ENCODE measurements around the gene PPP1R1B.

GRCh38 chr17:39627712-39628516 is 1.2 kb downstream of the PPP1R1B start:
- TF ChIP-seq CTCF (IDR thresholded peaks at IDR 0.05) (no peak), EZH2 (IDR thresholded peaks at IDR 0.05) (no peak), EZH2phosphoT487 (IDR thresholded peaks at IDR 0.05) (no peak)
